ENCODE measurements around the gene BORA.
"Not testable (repeated sequence)": the region's sequence is repeated elsewhere in the genome, so short reads cannot be mapped to it uniquely, and the experiment has no call there.

BORA gene

GRCh38 chr13:72693832-72694231 lies 33.9 kb upstream of the BORA start:
- TF ChIP-seq, protein P1, sequence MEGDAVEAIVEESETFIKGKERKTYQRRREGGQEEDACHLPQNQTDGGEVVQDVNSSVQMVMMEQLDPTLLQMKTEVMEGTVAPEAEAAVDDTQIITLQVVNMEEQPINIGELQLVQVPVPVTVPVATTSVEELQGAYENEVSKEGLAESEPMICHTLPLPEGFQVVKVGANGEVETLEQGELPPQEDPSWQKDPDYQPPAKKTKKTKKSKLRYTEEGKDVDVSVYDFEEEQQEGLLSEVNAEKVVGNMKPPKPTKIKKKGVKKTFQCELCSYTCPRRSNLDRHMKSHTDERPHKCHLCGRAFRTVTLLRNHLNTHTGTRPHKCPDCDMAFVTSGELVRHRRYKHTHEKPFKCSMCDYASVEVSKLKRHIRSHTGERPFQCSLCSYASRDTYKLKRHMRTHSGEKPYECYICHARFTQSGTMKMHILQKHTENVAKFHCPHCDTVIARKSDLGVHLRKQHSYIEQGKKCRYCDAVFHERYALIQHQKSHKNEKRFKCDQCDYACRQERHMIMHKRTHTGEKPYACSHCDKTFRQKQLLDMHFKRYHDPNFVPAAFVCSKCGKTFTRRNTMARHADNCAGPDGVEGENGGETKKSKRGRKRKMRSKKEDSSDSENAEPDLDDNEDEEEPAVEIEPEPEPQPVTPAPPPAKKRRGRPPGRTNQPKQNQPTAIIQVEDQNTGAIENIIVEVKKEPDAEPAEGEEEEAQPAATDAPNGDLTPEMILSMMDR (IDR thresholded peaks at IDR 0.05; ENCODE audit: low read depth, low read length), result no peak
- no peak for DNase-seq (ENCODE audit: low read depth in 2 of 2)
- no peak overlapping the region for H3K4me3 ChIP-seq (replicated peaks in 1 of 2; ENCODE audit: low read depth in 2 of 2, low read length in 2 of 2)

DNA sequence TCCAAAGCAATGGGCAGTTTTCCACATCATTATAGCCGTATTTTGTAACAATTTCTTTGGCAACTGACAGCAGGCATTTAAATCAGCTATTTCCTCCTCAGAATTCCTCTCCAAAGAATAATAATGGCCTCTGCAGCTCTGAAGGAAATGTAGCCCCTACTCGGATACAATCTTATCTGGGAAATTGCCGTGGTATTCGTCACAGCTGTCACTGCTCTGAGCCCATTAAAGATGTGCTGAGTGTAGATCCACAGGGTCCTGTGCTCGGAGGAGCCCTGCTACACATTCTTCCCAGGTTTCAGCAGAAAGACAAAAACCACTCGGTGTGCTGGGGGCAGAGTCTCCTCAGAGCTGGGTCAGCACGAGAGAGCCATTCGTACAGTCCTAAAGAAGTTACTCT lies 33.4 kb upstream of the BORA start:
- TF ChIP-seq, protein P1 (IDR thresholded peaks at IDR 0.05; ENCODE audit: low read depth, low read length), result no peak
- H3K4me3 ChIP-seq (replicated peaks in 1 of 2; ENCODE audit: low read depth in 2 of 2, low read length in 2 of 2), result no peak overlapping the region
- peak in 1 of 2 donors; percentile 13 for DNase-seq (ENCODE audit: low read depth in 2 of 2)

DNA sequence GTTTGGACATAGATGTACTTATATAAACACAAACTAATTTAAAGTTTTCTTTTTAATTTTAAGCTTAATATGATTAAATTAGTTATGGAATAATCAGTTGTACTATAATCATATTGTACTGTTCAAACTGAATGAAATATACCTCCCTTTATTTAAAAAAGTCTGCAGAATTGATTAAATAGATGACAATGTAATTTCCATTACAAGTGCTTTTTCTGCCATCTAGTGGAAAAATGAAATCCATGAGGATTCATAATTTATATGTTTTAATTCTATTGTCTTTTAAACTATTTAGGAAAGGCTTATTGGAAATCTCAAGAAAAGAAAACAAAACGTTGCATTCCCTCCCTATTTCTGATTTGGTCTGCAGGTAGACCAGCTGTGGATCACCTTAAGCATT lies 31.1 kb upstream of the BORA start:
- no peak overlapping the region for H3K4me3 ChIP-seq (replicated peaks in 1 of 2; ENCODE audit: low read depth in 2 of 2, low read length in 2 of 2)

GRCh38 chr13:72698164-72698563 lies 29.6 kb upstream of the BORA start:
- no peak overlapping the region for H3K4me3 ChIP-seq (replicated peaks in 1 of 2; ENCODE audit: low read depth in 2 of 2, low read length in 2 of 2)
- TF ChIP-seq, protein P1 (IDR thresholded peaks at IDR 0.05; ENCODE audit: low read depth, low read length), result no peak
- peak; percentile 4 to 15 for DNase-seq (ENCODE audit: low read depth in 2 of 2)

More for the DNA sequence above, 31.1 kb upstream of the BORA start:
- TF ChIP-seq, protein P1 (IDR thresholded peaks at IDR 0.05; ENCODE audit: low read depth, low read length), result peak; percentile 28
- DNase-seq (ENCODE audit: low read depth in 2 of 2), result peak; percentile 39 to 45

DNA sequence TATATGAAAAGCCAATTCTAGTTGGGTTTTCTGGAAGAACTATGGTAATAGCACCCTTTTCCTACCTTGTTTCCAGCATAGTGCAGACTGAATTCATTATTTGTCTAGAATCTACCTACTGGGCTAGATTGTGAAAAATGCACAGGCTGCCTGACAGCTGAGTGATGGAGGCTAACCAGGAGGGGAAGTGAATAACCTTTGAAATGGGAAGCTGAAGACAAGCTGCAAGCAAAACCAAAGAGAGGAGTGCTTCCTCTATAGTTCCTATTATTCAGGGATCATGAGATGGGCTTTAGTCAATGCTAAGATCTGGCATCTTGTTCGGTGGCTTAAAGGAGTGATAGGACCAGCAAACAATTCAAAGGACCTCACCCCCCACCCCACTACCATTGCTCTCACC lies 27.2 kb upstream of the BORA start:
- TF ChIP-seq, protein P1 (IDR thresholded peaks at IDR 0.05; ENCODE audit: low read depth, low read length), result no peak
- H3K4me3 ChIP-seq (replicated peaks in 1 of 2; ENCODE audit: low read depth in 2 of 2, low read length in 2 of 2), result no peak overlapping the region
- no peak for DNase-seq (ENCODE audit: low read depth in 2 of 2)

- H3K4me3 ChIP-seq (replicated peaks in 1 of 2; ENCODE audit: low read depth in 2 of 2, low read length in 2 of 2), result no peak overlapping the region
- TF ChIP-seq, protein P1 (IDR thresholded peaks at IDR 0.05; ENCODE audit: low read depth, low read length), result no peak
- DNase-seq (ENCODE audit: low read depth in 2 of 2), result peak in 1 of 2 donors; percentile 32
These were observed 10.9 kb upstream of the BORA start for GRCh38 chr13:72716776-72717175.

GRCh38 chr13:72726185-72726584 lies 1.5 kb upstream of the BORA start:
- DNase-seq (ENCODE audit: low read depth in 2 of 2), result not testable (repeated sequence)
- peak overlapping the region in 1 of 2 donors; percentile 98 for H3K4me3 ChIP-seq (replicated peaks in 1 of 2; ENCODE audit: low read depth in 2 of 2, low read length in 2 of 2)

All from cardiac fibroblast (primary cell).